ENCODE results near the gene ANO3. TPM values are rescaled to one million over a fixed set of nuclear protein-coding genes. Genes with fewer than 3 reads are reported as not detected.
"Not testable (repeated sequence)": the region's sequence is repeated elsewhere in the genome, so short reads cannot be mapped to it uniquely, and the experiment has no call there.

Gene ANO3
- total and polyA plus RNA-seq, 5 experiments from 2014 or later = not detected

GRCh38 chr11:26643314-26643713, 311.4 kb downstream of the ANO3 start:
- H3K4me3 Mint-ChIP-seq, POLR2A ChIA-PET, DNase-seq, ATAC-seq, H3K27ac Mint-ChIP-seq, H3K36me3 Mint-ChIP-seq, H3K4me1 Mint-ChIP-seq, H3K27me3 Mint-ChIP-seq: not testable (repeated sequence)
- H3K9me3 Mint-ChIP-seq = peaks cover 0 to 10% (median 0%) of the 10 kb centered on the region in 9 donors

- POLR2A ChIA-PET = no interaction called here
- H3K27ac Mint-ChIP-seq = no peak overlapping the region
- no peak overlapping the region for H3K4me3 Mint-ChIP-seq
- H3K4me1 Mint-ChIP-seq = no peaks in the 10 kb centered on the region
- H3K27me3 Mint-ChIP-seq = peaks cover 0 to 2% (median 0%) of the 10 kb centered on the region in 5 donors
- no peaks in the 10 kb centered on the region for H3K36me3 Mint-ChIP-seq
- ATAC-seq = no peak
- DNase-seq = no peak
- peaks cover 0 to 9% (median under 1%) of the 10 kb centered on the region in 9 donors for H3K9me3 Mint-ChIP-seq
Observed at GRCh38 chr11:26649884-26650283, 318.0 kb downstream of the ANO3 start.

DNA sequence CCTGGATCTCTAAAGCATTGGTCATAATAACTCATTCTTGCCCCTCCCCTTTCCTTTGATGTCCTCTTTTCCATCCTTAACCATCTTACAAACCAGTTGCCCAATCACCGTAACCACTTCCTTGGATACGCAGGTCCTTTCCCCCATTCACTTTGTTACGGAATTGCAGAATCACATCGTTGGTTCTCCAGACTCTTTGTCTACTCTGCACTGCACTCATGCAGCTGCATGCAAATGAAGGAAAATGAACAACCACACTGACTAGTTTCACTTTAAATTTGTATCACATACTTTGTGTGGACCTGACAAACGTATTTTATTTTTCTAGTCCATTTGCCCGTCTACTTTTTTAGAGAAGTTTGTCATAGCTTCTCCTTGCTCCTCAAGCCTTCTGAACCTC, 320.0 kb downstream of the ANO3 start:
- ATAC-seq (no peak), DNase-seq (no peak)
- Mint-ChIP-seq H3K4me3 (no peak overlapping the region), H3K4me1 (no peaks in the 10 kb centered on the region), H3K27ac (no peak overlapping the region), H3K36me3 (no peaks in the 10 kb centered on the region), H3K9me3 (peaks cover 0 to 9% (median 0%) of the 10 kb centered on the region in 9 donors), H3K27me3 (peaks cover 0 to 2% (median 0%) of the 10 kb centered on the region in 5 donors)
- POLR2A ChIA-PET = no interaction called here

GRCh38 chr11:26655287-26655686, 323.4 kb downstream of the ANO3 start:
- Mint-ChIP-seq H3K27me3 (no peaks in the 10 kb centered on the region), H3K36me3 (no peaks in the 10 kb centered on the region), H3K27ac (no peak overlapping the region), H3K4me1 (no peaks in the 10 kb centered on the region), H3K9me3 (peaks cover 0 to 3% (median 0%) of the 10 kb centered on the region in 9 donors), H3K4me3 (no peak overlapping the region)
- POLR2A ChIA-PET = no interaction called here
- DNase-seq (no peak), ATAC-seq (no peak)

DNA sequence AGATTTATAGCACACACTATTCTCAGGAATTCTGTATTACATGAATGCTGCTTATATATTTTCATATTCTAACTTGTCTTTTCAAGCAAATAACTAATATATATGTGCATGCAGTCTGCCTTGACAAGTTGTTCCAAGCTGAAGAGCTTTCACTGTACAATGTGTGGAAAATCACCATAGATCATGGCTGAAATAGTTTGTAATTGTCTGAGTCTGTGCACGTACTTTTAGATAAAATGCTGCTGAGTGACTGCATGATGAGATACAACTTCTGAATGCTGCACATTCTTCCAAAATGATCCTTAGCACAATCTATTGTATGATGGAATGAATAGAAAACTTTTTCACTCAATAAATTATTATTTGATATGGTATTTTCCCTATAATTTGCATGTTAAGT, 331.0 kb downstream of the ANO3 start:
- H3K36me3 Mint-ChIP-seq = no peaks in the 10 kb centered on the region
- POLR2A ChIA-PET = no interaction called here
- DNase-seq = no peak
- H3K27me3 Mint-ChIP-seq = no peaks in the 10 kb centered on the region
- no peak for ATAC-seq
- H3K4me1 Mint-ChIP-seq = no peaks in the 10 kb centered on the region
- H3K9me3 Mint-ChIP-seq = peaks cover 0 to 4% (median 0%) of the 10 kb centered on the region in 9 donors
- H3K4me3 Mint-ChIP-seq = no peak overlapping the region
- H3K27ac Mint-ChIP-seq = no peak overlapping the region

- Mint-ChIP-seq H3K27ac (no peak overlapping the region), H3K27me3 (no peaks in the 10 kb centered on the region), H3K9me3 (peaks cover 0 to 8% (median 0%) of the 10 kb centered on the region in 9 donors), H3K4me3 (no peak overlapping the region), H3K4me1 (no peaks in the 10 kb centered on the region), H3K36me3 (no peaks in the 10 kb centered on the region)
- no peak for ATAC-seq
- no peak for DNase-seq
- POLR2A ChIA-PET = no interaction called here
Observed at GRCh38 chr11:26665036-26665435, 333.1 kb downstream of the ANO3 start.

DNA sequence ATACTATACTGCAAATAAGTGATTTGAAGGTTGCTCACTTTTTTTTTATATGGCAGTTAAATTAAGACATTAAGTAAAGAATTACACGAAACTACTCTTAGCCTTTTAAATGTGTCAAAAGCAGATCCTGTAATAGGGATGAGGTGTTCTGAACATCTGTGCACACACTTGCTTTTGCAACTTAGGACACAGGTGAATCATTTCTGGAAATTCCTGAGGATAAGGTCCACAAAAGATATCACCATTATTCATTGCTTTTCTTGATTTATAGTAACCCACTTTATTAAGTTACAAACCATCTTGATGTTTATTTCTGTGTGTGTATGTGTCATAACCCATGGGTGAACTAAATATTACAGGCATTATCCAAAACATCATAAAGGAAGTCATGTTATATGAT, 334.0 kb downstream of the ANO3 start:
- no peaks in the 10 kb centered on the region for H3K36me3 Mint-ChIP-seq
- no peak for DNase-seq
- peaks cover 0 to 14% (median 0%) of the 10 kb centered on the region in 9 donors for H3K9me3 Mint-ChIP-seq
- H3K27me3 Mint-ChIP-seq = no peaks in the 10 kb centered on the region
- no peaks in the 10 kb centered on the region for H3K4me1 Mint-ChIP-seq
- no peak overlapping the region for H3K27ac Mint-ChIP-seq
- ATAC-seq = no peak
- POLR2A ChIA-PET = no interaction called here
- no peak overlapping the region for H3K4me3 Mint-ChIP-seq

DNA sequence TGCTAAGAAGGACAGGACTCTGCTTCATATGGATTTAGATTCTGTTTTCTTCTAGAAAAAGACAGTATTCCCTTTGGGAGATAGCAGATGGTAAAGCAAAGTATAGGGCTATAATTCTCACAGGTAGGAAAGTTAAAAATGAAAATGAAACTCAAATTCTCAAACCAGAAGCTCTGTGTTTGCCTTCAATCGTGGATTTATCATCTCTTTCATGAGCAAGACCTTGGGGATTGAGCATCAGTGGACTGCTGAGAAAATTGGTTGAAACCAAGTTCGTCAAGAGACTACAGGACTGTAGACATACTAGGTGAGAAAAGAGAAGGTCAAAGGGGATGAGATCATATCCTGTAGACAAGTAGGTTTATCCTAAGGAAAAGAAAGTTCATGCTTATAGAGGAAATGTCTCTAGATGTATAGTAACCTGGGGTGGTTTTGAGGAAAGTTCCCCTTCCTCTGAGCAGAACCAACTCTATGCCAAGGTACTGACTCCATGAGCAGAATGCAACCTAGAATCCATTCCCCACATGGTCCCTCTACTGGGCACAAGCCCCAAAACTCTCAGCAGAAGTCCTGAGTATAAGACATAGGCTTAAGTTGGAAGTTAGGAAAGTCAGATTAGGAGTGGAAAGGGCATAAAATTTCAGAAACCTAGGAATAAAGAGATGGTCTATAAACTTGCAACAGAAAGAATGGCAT, 343.5 kb downstream of the ANO3 start:
- POLR2A ChIA-PET = no interaction called here
- H3K27ac Mint-ChIP-seq = peak overlapping the region in 1 of 10 donors; percentile 63
- DNase-seq (no peak), ATAC-seq (no peak)
- H3K36me3 Mint-ChIP-seq = no peaks in the 10 kb centered on the region
- peaks cover 0 to 1% (median 0%) of the 10 kb centered on the region in 4 donors for H3K4me1 Mint-ChIP-seq
- H3K9me3 Mint-ChIP-seq = peaks cover 0 to 23% (median 3%) of the 10 kb centered on the region in 9 donors
- H3K27me3 Mint-ChIP-seq = no peaks in the 10 kb centered on the region
- H3K4me3 Mint-ChIP-seq = no peak overlapping the region

GRCh38 chr11:26676641-26677040, 344.7 kb downstream of the ANO3 start:
- Mint-ChIP-seq H3K4me1 (peaks cover 0 to 1% (median 0%) of the 10 kb centered on the region in 4 donors), H3K4me3 (no peak overlapping the region), H3K9me3 (peaks cover 0 to 20% (median 3%) of the 10 kb centered on the region in 9 donors), H3K27ac (no peak overlapping the region), H3K27me3 (no peaks in the 10 kb centered on the region), H3K36me3 (no peaks in the 10 kb centered on the region)
- POLR2A ChIA-PET = no interaction called here
- ATAC-seq = no peak
- DNase-seq = no peak

DNA sequence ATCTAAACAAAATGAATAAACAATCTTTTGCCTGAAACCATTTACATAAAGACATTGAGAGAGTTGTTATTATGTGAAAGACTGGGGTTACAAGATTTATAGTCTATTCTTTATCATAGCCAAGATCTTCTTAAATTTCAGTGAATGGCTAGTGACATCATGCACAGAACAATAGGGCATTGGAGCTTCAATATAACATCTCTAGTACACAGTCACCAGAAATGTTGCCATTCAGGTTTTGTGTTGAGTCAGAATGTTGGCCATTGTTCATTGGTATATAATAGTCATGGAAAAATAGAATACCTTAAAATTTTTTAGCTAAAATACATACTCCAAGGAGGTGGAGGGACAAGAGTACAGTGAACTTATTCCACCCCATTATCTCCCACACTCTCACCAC, 345.6 kb downstream of the ANO3 start:
- no peaks in the 10 kb centered on the region for H3K36me3 Mint-ChIP-seq
- ATAC-seq = no peak
- POLR2A ChIA-PET = no interaction called here
- no peaks in the 10 kb centered on the region for H3K27me3 Mint-ChIP-seq
- peaks cover 0 to 1% (median 0%) of the 10 kb centered on the region in 4 donors for H3K4me1 Mint-ChIP-seq
- H3K4me3 Mint-ChIP-seq = no peak overlapping the region
- no peak for DNase-seq
- peaks cover 0 to 20% (median 2%) of the 10 kb centered on the region in 9 donors for H3K9me3 Mint-ChIP-seq
- H3K27ac Mint-ChIP-seq = no peak overlapping the region

- no peak overlapping the region for H3K4me3 Mint-ChIP-seq
- no peaks in the 10 kb centered on the region for H3K4me1 Mint-ChIP-seq
- ATAC-seq (no peak), DNase-seq (no peak)
- H3K9me3 Mint-ChIP-seq = peaks cover 0 to 2% (median 0%) of the 10 kb centered on the region in 9 donors
- POLR2A ChIA-PET = no interaction called here
- no peak overlapping the region for H3K27ac Mint-ChIP-seq
- no peaks in the 10 kb centered on the region for H3K36me3 Mint-ChIP-seq
- H3K27me3 Mint-ChIP-seq = no peaks in the 10 kb centered on the region
Observed at GRCh38 chr11:26687351-26687750, 355.4 kb downstream of the ANO3 start.

DNA sequence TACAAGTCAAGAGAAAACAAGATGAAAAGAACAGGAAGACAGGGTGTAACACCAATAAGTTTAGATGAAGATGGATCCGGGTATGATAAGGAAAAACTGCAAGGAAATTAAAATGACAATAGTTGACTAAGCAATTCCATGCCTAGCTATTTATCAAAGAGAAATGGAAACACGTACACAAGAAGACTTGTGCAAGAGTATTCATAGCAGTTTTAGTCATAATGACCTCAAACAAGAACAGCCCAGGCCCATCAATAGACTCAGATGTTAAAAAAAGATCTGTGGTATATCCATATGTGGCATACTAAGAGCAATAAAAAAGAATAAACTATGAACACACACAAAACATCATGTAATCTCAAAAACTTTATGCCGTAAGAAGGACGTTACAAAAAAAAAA, 356.8 kb downstream of the ANO3 start:
- POLR2A ChIA-PET = no interaction called here
- Mint-ChIP-seq H3K4me1 (no peaks in the 10 kb centered on the region), H3K36me3 (no peaks in the 10 kb centered on the region), H3K9me3 (peaks cover 0 to 2% (median 0%) of the 10 kb centered on the region in 9 donors), H3K27me3 (no peaks in the 10 kb centered on the region), H3K4me3 (no peak overlapping the region), H3K27ac (no peak overlapping the region)
- ATAC-seq = no peak
- no peak for DNase-seq

GRCh38 chr11:26696330-26696729, 364.4 kb downstream of the ANO3 start:
- POLR2A ChIA-PET = no interaction called here
- ATAC-seq (no peak), DNase-seq (no peak)
- H3K36me3 Mint-ChIP-seq = no peaks in the 10 kb centered on the region
- H3K27me3 Mint-ChIP-seq = no peaks in the 10 kb centered on the region
- no peak overlapping the region for H3K27ac Mint-ChIP-seq
- H3K4me1 Mint-ChIP-seq = no peaks in the 10 kb centered on the region
- H3K4me3 Mint-ChIP-seq = no peak overlapping the region
- H3K9me3 Mint-ChIP-seq = peaks cover 0 to 3% (median 0%) of the 10 kb centered on the region in 9 donors

DNA sequence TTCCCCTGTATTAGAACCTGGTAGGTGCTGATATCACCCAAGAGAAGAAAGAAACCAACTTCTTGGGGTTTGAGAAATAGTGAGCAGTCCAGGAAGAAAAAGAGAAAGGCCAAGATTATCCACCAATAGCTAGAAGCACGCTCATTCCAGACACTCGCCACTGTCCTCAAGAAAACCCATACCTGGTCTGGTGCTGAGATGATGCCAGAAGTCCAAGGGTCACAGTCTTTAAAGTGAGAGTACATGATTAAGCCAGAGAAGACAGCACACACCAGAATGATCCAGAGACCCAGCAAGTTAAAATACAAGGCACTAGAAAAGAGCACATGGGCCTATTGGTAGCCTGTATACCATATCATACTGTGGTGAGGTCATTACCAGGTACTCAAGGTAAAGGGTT, 366.3 kb downstream of the ANO3 start:
- Mint-ChIP-seq H3K36me3 (no peaks in the 10 kb centered on the region), H3K4me1 (no peaks in the 10 kb centered on the region), H3K4me3 (no peak overlapping the region), H3K27me3 (no peaks in the 10 kb centered on the region), H3K27ac (no peak overlapping the region), H3K9me3 (peaks cover 0 to 3% (median 0%) of the 10 kb centered on the region in 9 donors)
- DNase-seq = no peak
- no peak for ATAC-seq
- POLR2A ChIA-PET = no interaction called here
